Measurements from ENCODE around the gene KIR2DL1.
"Not testable (repeated sequence)": the region's sequence is repeated elsewhere in the genome, so short reads cannot be mapped to it uniquely, and the experiment has no call there.

The KIR2DL1 gene

GRCh38 chr19:54782916-54783315 is 13.3 kb downstream of the KIR2DL1 start:
- not testable (repeated sequence) for H3K27ac ChIP-seq

- H3K27ac ChIP-seq, result not testable (repeated sequence)
Measured at GRCh38 chr19:54786091-54786723, 16.6 kb downstream of the KIR2DL1 start.

- not testable (repeated sequence) for H3K27ac ChIP-seq
Measured at GRCh38 chr19:54788154-54788553, 18.6 kb downstream of the KIR2DL1 start.

GRCh38 chr19:54790711-54791110 is 21.1 kb downstream of the KIR2DL1 start:
- H3K27ac ChIP-seq, result no peak overlapping the region
- no peak for TF ChIP-seq CTCF (conservative IDR thresholded peaks at IDR 0.05)

- no peak overlapping the region for H3K27ac ChIP-seq
- TF ChIP-seq CTCF (conservative IDR thresholded peaks at IDR 0.05), result no peak
Measured at GRCh38 chr19:54791476-54791875, 21.9 kb downstream of the KIR2DL1 start.

GRCh38 chr19:54792814-54793213 is 23.2 kb downstream of the KIR2DL1 start:
- no peak for TF ChIP-seq CTCF (conservative IDR thresholded peaks at IDR 0.05)
- no peak overlapping the region for H3K27ac ChIP-seq

- no peak overlapping the region for H3K27ac ChIP-seq
- TF ChIP-seq CTCF (conservative IDR thresholded peaks at IDR 0.05), result no peak
Measured at GRCh38 chr19:54795758-54796157, 26.2 kb downstream of the KIR2DL1 start.

GRCh38 chr19:54803410-54803809 is 33.8 kb downstream of the KIR2DL1 start, which contains the start of gene KIR2DL4:
KIR2DL4 (plus strand) TSS chr19:54803610; CDS start chr19:54803652, 42 bp downstream.
- H3K27ac ChIP-seq, result no peak within 1 kb of the TSS
- no peak for TF ChIP-seq CTCF (conservative IDR thresholded peaks at IDR 0.05)

GRCh38 chr19:54804101-54804500 is 34.5 kb downstream of the KIR2DL1 start:
- no peak for TF ChIP-seq CTCF (conservative IDR thresholded peaks at IDR 0.05)
- H3K27ac ChIP-seq, result no peak overlapping the region
